Neural cell (in vitro differentiated cells): ENCODE data around the gene IGFBP2. TPM values are rescaled to one million over a fixed set of nuclear protein-coding genes. Genes with fewer than 3 reads are reported as not detected.

ENCODE experiments used
- H2AFZ ChIP-seq: fragments of 200-600, 300-800 bp; sonication (generic), shearing (Covaris generic); 2 replicates; pipeline ENCODE4 v1.6.0; 2014; ENCODE audit warnings: low read depth, mild to moderate bottlenecking, antibody characterized with exemption, low read length, moderate library complexity
- H3F3A ChIP-seq: fragments of 200-600 bp; shearing (Covaris generic); 2 replicates; pipeline ENCODE4 v1.6.1; 2016; ENCODE audit warnings: mild to moderate bottlenecking, moderate library complexity, mixed read lengths, antibody characterized with exemption, low read length; ENCODE audit not compliant: insufficient read depth, poor library complexity, severe bottlenecking
- H3K27ac ChIP-seq: fragments of 200-600, 300-800 bp; sonication (generic), shearing (Covaris generic); 2 replicates; pipeline ENCODE4 v1.5.1; 2014; ENCODE audit warnings: mild to moderate bottlenecking, low read length, moderate library complexity
- H3K27me3 ChIP-seq: fragments of 300-800, 200-600 bp; sonication (generic), shearing (Covaris generic); 2 replicates; pipeline ENCODE4 v1.6.0; 2014; ENCODE audit warnings: mild to moderate bottlenecking, low read depth, low read length, moderate library complexity; ENCODE audit not compliant: insufficient read depth
- H3K36me3 ChIP-seq: fragments of 300-800, 200-600 bp; sonication (generic), shearing (Covaris generic); 2 replicates; pipeline ENCODE4 v1.5.1; 2014; ENCODE audit warnings: mild to moderate bottlenecking, antibody characterized with exemption, low read length, moderate library complexity; ENCODE audit not compliant: insufficient read depth
- H3K4me2 ChIP-seq: fragments of 300-800, 200-600 bp; sonication (generic), shearing (Covaris generic); 2 replicates; pipeline ENCODE4 v1.6.0; 2014; ENCODE audit warnings: mild to moderate bottlenecking, low read length
- H3K4me3 ChIP-seq: fragments of 300-800, 200-600 bp; sonication (generic), shearing (Covaris generic); 2 replicates; pipeline ENCODE4 v1.5.1; 2014; ENCODE audit warnings: mild to moderate bottlenecking, low read length, moderate library complexity
- H3K79me2 ChIP-seq: fragments of 200-600 bp; shearing (Covaris generic); replicated peaks from 2 replicates; pipeline ENCODE4 v1.6.0; 2014; ENCODE audit warnings: mild to moderate bottlenecking, low read length, moderate library complexity; ENCODE audit not compliant: insufficient read depth
- H3K9ac ChIP-seq: fragments of 300-800, 200-600 bp; sonication (generic), shearing (Covaris generic); 2 replicates; pipeline ENCODE4 v1.6.1; 2016; ENCODE audit warnings: mild to moderate bottlenecking, low read length, mixed read lengths
- H3K9me2 ChIP-seq: fragments of 200-600 bp; shearing (Covaris generic); 2 replicates; pipeline ENCODE4 v1.6.1; 2016; ENCODE audit warnings: mild to moderate bottlenecking, low read length, mixed read lengths; ENCODE audit not compliant: insufficient read depth
- H3K9me3 ChIP-seq: fragments of 200-600, 300-800 bp; sonication (generic), shearing (Covaris generic); 2 replicates; pipeline ENCODE4 v1.6.1; 2016; ENCODE audit warnings: mild to moderate bottlenecking, mixed run types, low read length, moderate library complexity, mixed read lengths
- H4K20me1 ChIP-seq: fragments of 200-600 bp; shearing (Covaris generic); 2 replicates; pipeline ENCODE4 v1.6.1; 2016; ENCODE audit warnings: mild to moderate bottlenecking, mixed run types; ENCODE audit not compliant: insufficient read depth
- CTCF ChIP-seq: fragments of 450-650 bp; IDR thresholded peaks from 2 replicates; pipeline ENCODE4 v1.5.1; 2014; ENCODE audit warnings: antibody characterized with exemption, mild to moderate bottlenecking, moderate library complexity; ENCODE audit not compliant: poor library complexity, severe bottlenecking
- EP300 ChIP-seq: fragments of 450-650 bp; conservative IDR thresholded peaks from 2 replicates; pipeline ENCODE4 v1.6.1; 2014; ENCODE audit warnings: antibody characterized with exemption, mild to moderate bottlenecking, moderate library complexity; ENCODE audit not compliant: poor library complexity, severe bottlenecking
- EZH2 ChIP-seq: fragments of 200-600, 300-800 bp; shearing (Covaris generic), sonication (generic); IDR thresholded peaks from 2 replicates; pipeline ENCODE4 v1.6.1; 2014; ENCODE audit warnings: antibody characterized with exemption, low read length, borderline replicate concordance, mild to moderate bottlenecking; ENCODE audit not compliant: insufficient read depth, poor library complexity, severe bottlenecking
- MXI1 ChIP-seq: fragments of 450-650 bp; conservative IDR thresholded peaks from 2 replicates; pipeline ENCODE4 v1.6.1; 2014; ENCODE audit warnings: antibody characterized with exemption, mild to moderate bottlenecking; ENCODE audit not compliant: poor library complexity, severe bottlenecking
- POLR2AphosphoS5 ChIP-seq: IDR thresholded peaks from 2 replicates; pipeline ENCODE4 v1.6.1; 2012
- RAD21 ChIP-seq: fragments of 450-650 bp; conservative IDR thresholded peaks from 2 replicates; pipeline ENCODE4 v1.6.1; 2014; ENCODE audit warnings: antibody characterized with exemption, mild to moderate bottlenecking, moderate library complexity
- SMC3 ChIP-seq: fragments of 450-650 bp; conservative IDR thresholded peaks from 2 replicates; pipeline ENCODE4 v1.6.1; 2014; ENCODE audit warnings: antibody characterized with exemption, mild to moderate bottlenecking, moderate library complexity; ENCODE audit not compliant: poor library complexity
- TAF1 ChIP-seq: IDR thresholded peaks from 2 replicates; pipeline ENCODE4 v1.6.1; 2012; ENCODE audit warnings: low read depth
- polyA plus RNA-seq: library from polyadenylated mRNA; depleted of rRNA; stranded (reverse); fragments of >200 nt; gene quantifications from 2 replicates; pipeline ENCODE4 v1.2.3, GENCODE V29; 2014
- TF ChIP-seq, protein P1 (sequence below): IDR thresholded peaks from 2 replicates; pipeline ENCODE4 v1.6.1; 2012; ENCODE audit warnings: borderline replicate concordance

The IGFBP2 gene
- polyA plus RNA-seq, 1 donor from 2014 or later: 150 TPM

DNA sequence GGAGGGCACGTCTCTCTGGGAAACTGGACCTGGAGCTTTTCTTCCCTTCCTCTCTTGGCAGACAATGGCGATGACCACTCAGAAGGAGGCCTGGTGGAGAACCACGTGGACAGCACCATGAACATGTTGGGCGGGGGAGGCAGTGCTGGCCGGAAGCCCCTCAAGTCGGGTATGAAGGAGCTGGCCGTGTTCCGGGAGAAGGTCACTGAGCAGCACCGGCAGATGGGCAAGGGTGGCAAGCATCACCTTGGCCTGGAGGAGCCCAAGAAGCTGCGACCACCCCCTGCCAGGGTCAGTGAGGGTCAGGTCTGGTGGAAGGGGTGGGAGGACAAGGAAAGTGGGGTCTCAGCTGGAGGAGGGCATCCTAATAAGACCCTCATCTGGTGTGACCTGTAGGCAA, 27.3 kb downstream of the IGFBP2 start:
- Histone ChIP-seq H3K9me2 (no peaks in the 10 kb centered on the region), H3K36me3 (no peaks in the 10 kb centered on the region), H3K4me3 (no peak overlapping the region), H3K9me3 (no peaks in the 10 kb centered on the region), H2AFZ (no peak overlapping the region), H3K9ac (no peak overlapping the region), H3K27ac (no peak overlapping the region), H3K27me3 (no peaks in the 10 kb centered on the region), H3F3A (no peaks in the 10 kb centered on the region), H3K79me2 (peaks cover 16% of the 10 kb centered on the region), H3K4me2 (no peak overlapping the region), H4K20me1 (no peaks in the 10 kb centered on the region)
- TF ChIP-seq RAD21 (no peak), EZH2 (no peak), TAF1 (no peak), CTCF (no peak), POLR2AphosphoS5 (no peak), SMC3 (no peak), MXI1 (no peak), EP300 (no peak)
- TF ChIP-seq, protein P1, sequence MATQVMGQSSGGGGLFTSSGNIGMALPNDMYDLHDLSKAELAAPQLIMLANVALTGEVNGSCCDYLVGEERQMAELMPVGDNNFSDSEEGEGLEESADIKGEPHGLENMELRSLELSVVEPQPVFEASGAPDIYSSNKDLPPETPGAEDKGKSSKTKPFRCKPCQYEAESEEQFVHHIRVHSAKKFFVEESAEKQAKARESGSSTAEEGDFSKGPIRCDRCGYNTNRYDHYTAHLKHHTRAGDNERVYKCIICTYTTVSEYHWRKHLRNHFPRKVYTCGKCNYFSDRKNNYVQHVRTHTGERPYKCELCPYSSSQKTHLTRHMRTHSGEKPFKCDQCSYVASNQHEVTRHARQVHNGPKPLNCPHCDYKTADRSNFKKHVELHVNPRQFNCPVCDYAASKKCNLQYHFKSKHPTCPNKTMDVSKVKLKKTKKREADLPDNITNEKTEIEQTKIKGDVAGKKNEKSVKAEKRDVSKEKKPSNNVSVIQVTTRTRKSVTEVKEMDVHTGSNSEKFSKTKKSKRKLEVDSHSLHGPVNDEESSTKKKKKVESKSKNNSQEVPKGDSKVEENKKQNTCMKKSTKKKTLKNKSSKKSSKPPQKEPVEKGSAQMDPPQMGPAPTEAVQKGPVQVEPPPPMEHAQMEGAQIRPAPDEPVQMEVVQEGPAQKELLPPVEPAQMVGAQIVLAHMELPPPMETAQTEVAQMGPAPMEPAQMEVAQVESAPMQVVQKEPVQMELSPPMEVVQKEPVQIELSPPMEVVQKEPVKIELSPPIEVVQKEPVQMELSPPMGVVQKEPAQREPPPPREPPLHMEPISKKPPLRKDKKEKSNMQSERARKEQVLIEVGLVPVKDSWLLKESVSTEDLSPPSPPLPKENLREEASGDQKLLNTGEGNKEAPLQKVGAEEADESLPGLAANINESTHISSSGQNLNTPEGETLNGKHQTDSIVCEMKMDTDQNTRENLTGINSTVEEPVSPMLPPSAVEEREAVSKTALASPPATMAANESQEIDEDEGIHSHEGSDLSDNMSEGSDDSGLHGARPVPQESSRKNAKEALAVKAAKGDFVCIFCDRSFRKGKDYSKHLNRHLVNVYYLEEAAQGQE: no peak

- H3K4me3 ChIP-seq: no peak overlapping the region
- TF ChIP-seq TAF1 (no peak), RAD21 (no peak), CTCF (no peak), MXI1 (no peak), EZH2 (no peak), EP300 (no peak), SMC3 (no peak), POLR2AphosphoS5 (no peak)
- TF ChIP-seq, protein P1: no peak
- H3K4me2 ChIP-seq: no peak overlapping the region
- H3F3A ChIP-seq: no peaks in the 10 kb centered on the region
- no peaks in the 10 kb centered on the region for H3K9me2 ChIP-seq
- H3K79me2 ChIP-seq: peaks cover 14% of the 10 kb centered on the region
- H4K20me1 ChIP-seq: no peaks in the 10 kb centered on the region
- no peak overlapping the region for H2AFZ ChIP-seq
- H3K9ac ChIP-seq: no peak overlapping the region
- H3K36me3 ChIP-seq: no peaks in the 10 kb centered on the region
- no peaks in the 10 kb centered on the region for H3K9me3 ChIP-seq
- no peaks in the 10 kb centered on the region for H3K27me3 ChIP-seq
- H3K27ac ChIP-seq: no peak overlapping the region
These were observed 27.8 kb downstream of the IGFBP2 start for GRCh38 chr2:216661051-216661450.
